ENCODE results near the gene GPR68.

DNA sequence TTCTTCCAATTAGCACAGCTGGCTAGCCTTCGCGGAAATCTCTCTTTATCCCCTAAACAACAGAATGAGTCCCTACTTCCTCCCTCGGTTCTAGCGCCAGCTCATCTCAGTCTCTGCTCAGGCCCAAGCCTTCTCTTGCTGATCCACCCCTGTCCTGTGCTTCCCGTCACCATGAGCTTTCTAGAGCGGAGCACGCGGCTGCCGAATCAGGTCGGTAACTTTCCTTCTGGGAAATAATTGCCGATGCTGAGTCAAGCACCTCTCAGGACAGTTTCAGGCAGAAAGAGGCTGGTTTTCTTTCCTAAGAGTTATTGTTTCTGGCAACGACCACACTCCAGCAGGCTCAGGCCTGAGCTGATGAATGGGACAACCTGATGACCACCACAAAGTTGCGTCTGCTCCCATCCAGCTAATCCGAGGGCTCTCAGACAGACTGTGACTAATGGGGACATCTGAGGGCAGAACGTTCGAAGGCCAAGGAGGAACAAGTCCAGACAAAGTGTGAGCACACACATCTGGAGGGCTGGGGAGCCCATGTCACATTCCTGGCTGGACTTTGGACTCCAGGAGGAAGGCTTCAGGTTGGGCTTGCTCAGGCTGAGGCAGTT is 13.6 kb upstream of the GPR68 start:
- TF ChIP-seq CTCF (IDR thresholded peaks at IDR 0.05) (no peak), POLR2A (IDR thresholded peaks at IDR 0.05) (no peak)

Measured in vagina (tissue), 2 donors.